Skeletal muscle tissue (tissue), 4 donors: ENCODE results near the gene ADAM12. TPM values are rescaled to one million over a fixed set of nuclear protein-coding genes. Genes with fewer than 3 reads are reported as not detected.
"Not testable (repeated sequence)": the region's sequence is repeated elsewhere in the genome, so short reads cannot be mapped to it uniquely, and the experiment has no call there.

Experiments used
- H3K27ac ChIP-seq: one replicate; pipeline ENCODE4 v1.7.0; 2013; ENCODE audit warnings: mild to moderate bottlenecking, low read depth, low read length, inconsistent platforms
- H3K27me3 ChIP-seq, 3 donors: one replicate each; pipeline ENCODE4 v1.7.0; 2013; ENCODE audit warnings: low read length in 3 of 3; ENCODE audit not compliant: control insufficient read depth in 3 of 3, insufficient read depth in 3 of 3
- H3K36me3 ChIP-seq, 3 donors: one replicate each; pipeline ENCODE4 v1.7.0; 2013; ENCODE audit warnings: low read length in 3 of 3; ENCODE audit not compliant: control insufficient read depth in 3 of 3, insufficient read depth in 3 of 3
- H3K4me1 ChIP-seq, 3 donors: one replicate each; pipeline ENCODE4 v1.7.0; 2013; ENCODE audit warnings: low read length in 3 of 3, mild to moderate bottlenecking in 3 of 3; ENCODE audit not compliant: control insufficient read depth in 3 of 3, insufficient read depth in 3 of 3
- H3K4me3 ChIP-seq, 3 donors: one replicate each; pipeline ENCODE4 v1.7.0; 2013; ENCODE audit warnings: low read length in 3 of 3
- H3K9ac ChIP-seq, 3 donors: one replicate each; pipeline ENCODE4 v1.7.0; 2013; ENCODE audit warnings: low read length in 3 of 3, mild to moderate bottlenecking in 3 of 3, moderate library complexity in 2 of 3, low read depth in 1 of 3
- H3K9me3 ChIP-seq, 3 donors: one replicate each; pipeline ENCODE4 v1.7.0; 2013; ENCODE audit warnings: low read length in 3 of 3; ENCODE audit not compliant: control insufficient read depth in 3 of 3
- total RNA-seq: library from RNA; depleted of rRNA; stranded (reverse); fragments of >200 nt; gene quantifications from one replicate; pipeline ENCODE4 v1.2.3, GENCODE V29; 2014
- donor health status: Osteomylitis.

ADAM12 gene
- total RNA-seq, 1 donor from 2014 or later = 13.0 TPM

GRCh38 chr10:126392068-126392467 is 3.8 kb upstream of the ADAM12 start:
- H3K4me3 ChIP-seq = no peak overlapping the region
- no peak overlapping the region for H3K9ac ChIP-seq
- peaks cover 0 to 20% (median 0%) of the 10 kb centered on the region in 3 donors for H3K27me3 ChIP-seq
- no peaks in the 10 kb centered on the region for H3K9me3 ChIP-seq
- no peaks in the 10 kb centered on the region for H3K36me3 ChIP-seq
- H3K27ac ChIP-seq = peak overlapping the region; percentile 7
- H3K4me1 ChIP-seq = peaks cover 0 to 6% (median 0%) of the 10 kb centered on the region in 3 donors

GRCh38 chr10:126391192-126391885 is 3.1 kb upstream of the ADAM12 start:
- peak overlapping the region; percentile 7 for H3K27ac ChIP-seq
- H3K4me1 ChIP-seq = peaks cover 0 to 6% (median 0%) of the 10 kb centered on the region in 3 donors
- H3K27me3 ChIP-seq = peaks cover 0 to 20% (median 5%) of the 10 kb centered on the region in 3 donors
- H3K9ac ChIP-seq = no peak overlapping the region
- H3K4me3 ChIP-seq = no peak overlapping the region
- H3K9me3 ChIP-seq = no peaks in the 10 kb centered on the region
- no peaks in the 10 kb centered on the region for H3K36me3 ChIP-seq

GRCh38 chr10:126390324-126390723 is 2.0 kb upstream of the ADAM12 start:
- H3K9me3 ChIP-seq = no peaks in the 10 kb centered on the region
- H3K27ac ChIP-seq = no peak overlapping the region
- peaks cover 3 to 25% (median 10%) of the 10 kb centered on the region in 3 donors for H3K27me3 ChIP-seq
- no peak overlapping the region for H3K4me3 ChIP-seq
- H3K9ac ChIP-seq = no peak overlapping the region
- peaks cover 0 to 6% (median 0%) of the 10 kb centered on the region in 3 donors for H3K4me1 ChIP-seq
- H3K36me3 ChIP-seq = no peaks in the 10 kb centered on the region

- Histone ChIP-seq H3K27me3 (peaks cover 3 to 30% (median 10%) of the 10 kb centered on the region in 3 donors), H3K9ac (peak overlapping the region in 2 of 3 donors; percentile 32 to 54), H3K27ac (peak overlapping the region; percentile 4)
Measured at GRCh38 chr10:126387041-126387921, 996 bp downstream of the ADAM12 start.

GRCh38 chr10:126384269-126384873 is 3.9 kb downstream of the ADAM12 start:
- peaks cover 0 to 6% (median 0%) of the 10 kb centered on the region in 3 donors for H3K4me1 ChIP-seq

More at GRCh38 chr10:126387041-126387921, 996 bp downstream of the ADAM12 start:
- Histone ChIP-seq H3K9me3 (no peaks in the 10 kb centered on the region), H3K36me3 (no peaks in the 10 kb centered on the region), H3K4me1 (peaks cover 0 to 6% (median 0%) of the 10 kb centered on the region in 3 donors), H3K4me3 (peak overlapping the region in 2 of 3 donors; percentile 45 to 59)

GRCh38 chr10:126380352-126381076 is 7.8 kb downstream of the ADAM12 start:
- Histone ChIP-seq H3K4me1 (no peaks in the 10 kb centered on the region), H3K9ac (no peak overlapping the region), H3K9me3 (no peaks in the 10 kb centered on the region), H3K27ac (no peak overlapping the region), H3K36me3 (no peaks in the 10 kb centered on the region), H3K4me3 (no peak overlapping the region), H3K27me3 (peaks cover 0 to 5% (median 0%) of the 10 kb centered on the region in 3 donors)

More at GRCh38 chr10:126384269-126384873, 3.9 kb downstream of the ADAM12 start:
- Histone ChIP-seq H3K9me3 (no peaks in the 10 kb centered on the region), H3K9ac (no peak overlapping the region), H3K36me3 (no peaks in the 10 kb centered on the region), H3K27me3 (peaks cover 3 to 30% (median 10%) of the 10 kb centered on the region in 3 donors), H3K27ac (no peak overlapping the region), H3K4me3 (no peak overlapping the region)

- H3K9me3 ChIP-seq, H3K36me3 ChIP-seq, H3K9ac ChIP-seq, H3K4me1 ChIP-seq, H3K27me3 ChIP-seq, H3K27ac ChIP-seq, H3K4me3 ChIP-seq: not testable (repeated sequence)
Measured at GRCh38 chr10:126379166-126379565, 9.1 kb downstream of the ADAM12 start.

GRCh38 chr10:126376956-126377355 is 11.3 kb downstream of the ADAM12 start:
- H3K27ac ChIP-seq = no peak overlapping the region
- H3K9me3 ChIP-seq = no peaks in the 10 kb centered on the region
- H3K4me1 ChIP-seq = peaks cover 0 to 7% (median 0%) of the 10 kb centered on the region in 3 donors
- no peak overlapping the region for H3K4me3 ChIP-seq
- H3K27me3 ChIP-seq = no peaks in the 10 kb centered on the region
- no peaks in the 10 kb centered on the region for H3K36me3 ChIP-seq
- no peak overlapping the region for H3K9ac ChIP-seq

- Histone ChIP-seq H3K36me3 (no peaks in the 10 kb centered on the region), H3K9ac (no peak overlapping the region), H3K4me3 (no peak overlapping the region), H3K4me1 (peaks cover 0 to 7% (median 0%) of the 10 kb centered on the region in 3 donors), H3K27me3 (no peaks in the 10 kb centered on the region), H3K9me3 (no peaks in the 10 kb centered on the region), H3K27ac (no peak overlapping the region)
Measured at GRCh38 chr10:126375926-126376554, 12.2 kb downstream of the ADAM12 start.
